Memory B cell (primary cell): ENCODE results near the gene IRF2BPL.

Experiments used
- ATAC-seq: fragments of 150-1000 bp; cut with Tn5 transposase; 2 replicates; pipeline ENCODE4 v1.10.0; 2021; ENCODE audit warnings: low read depth, mild to moderate bottlenecking, moderate library complexity
- DNase-seq, 2 donors: peaks; one replicate each; pipeline ENCODE4 v3.0.0; 2022; ENCODE audit warnings: low spot score in 2 of 2
- H3K27ac Mint-ChIP-seq: one replicate; pipeline ENCODE4 v1.8.0; 2022; ENCODE audit warnings: mild to moderate bottlenecking, moderate library complexity, mixed read lengths
- H3K27me3 Mint-ChIP-seq: one replicate; pipeline ENCODE4 v1.8.0; 2022; ENCODE audit warnings: mixed read lengths
- H3K36me3 Mint-ChIP-seq: one replicate; pipeline ENCODE4 v1.8.0; 2022; ENCODE audit warnings: mild to moderate bottlenecking, mixed read lengths
- H3K4me1 Mint-ChIP-seq: one replicate; pipeline ENCODE4 v1.8.0; 2022; ENCODE audit warnings: mixed read lengths
- H3K4me3 Mint-ChIP-seq: one replicate; pipeline ENCODE4 v1.8.0; 2022; ENCODE audit warnings: mild to moderate bottlenecking, moderate library complexity, mixed read lengths
- H3K9me3 Mint-ChIP-seq: one replicate; pipeline ENCODE4 v1.8.0; 2022; ENCODE audit warnings: mixed read lengths

Gene IRF2BPL

GRCh38 chr14:77017666-77018065 lies 10.8 kb downstream of the IRF2BPL start:
- Mint-ChIP-seq H3K27me3 (no peaks in the 10 kb centered on the region), H3K9me3 (no peaks in the 10 kb centered on the region), H3K4me3 (no peak overlapping the region), H3K27ac (no peak overlapping the region), H3K36me3 (no peaks in the 10 kb centered on the region), H3K4me1 (no peaks in the 10 kb centered on the region)
- DNase-seq (no peak), ATAC-seq (no peak)

GRCh38 chr14:77014734-77015133 lies 13.8 kb downstream of the IRF2BPL start:
- ATAC-seq (no peak), DNase-seq (no peak)
- Mint-ChIP-seq H3K9me3 (no peaks in the 10 kb centered on the region), H3K36me3 (no peaks in the 10 kb centered on the region), H3K4me1 (peaks cover 8% of the 10 kb centered on the region), H3K27me3 (peaks cover 9% of the 10 kb centered on the region), H3K27ac (no peak overlapping the region), H3K4me3 (no peak overlapping the region)

GRCh38 chr14:77014004-77014604 lies 14.4 kb downstream of the IRF2BPL start:
- Mint-ChIP-seq H3K9me3 (no peaks in the 10 kb centered on the region), H3K4me3 (no peak overlapping the region), H3K27ac (no peak overlapping the region), H3K36me3 (no peaks in the 10 kb centered on the region), H3K27me3 (peaks cover 9% of the 10 kb centered on the region), H3K4me1 (peaks cover 8% of the 10 kb centered on the region)
- ATAC-seq (no peak), DNase-seq (no peak)

GRCh38 chr14:77012193-77012765 lies 16.2 kb downstream of the IRF2BPL start:
- peaks cover 9% of the 10 kb centered on the region for H3K4me1 Mint-ChIP-seq
- ATAC-seq (no peak), DNase-seq (no peak)
- no peaks in the 10 kb centered on the region for H3K9me3 Mint-ChIP-seq
- H3K36me3 Mint-ChIP-seq = no peaks in the 10 kb centered on the region
- H3K27me3 Mint-ChIP-seq = peaks cover 9% of the 10 kb centered on the region
- H3K4me3 Mint-ChIP-seq = no peak overlapping the region
- no peak overlapping the region for H3K27ac Mint-ChIP-seq

- Mint-ChIP-seq H3K27ac (no peak overlapping the region), H3K4me3 (no peak overlapping the region), H3K9me3 (no peaks in the 10 kb centered on the region), H3K36me3 (no peaks in the 10 kb centered on the region), H3K27me3 (peaks cover 9% of the 10 kb centered on the region), H3K4me1 (peaks cover 14% of the 10 kb centered on the region)
- no peak for ATAC-seq
- DNase-seq = no peak
Measured at GRCh38 chr14:77011245-77011644, 17.3 kb downstream of the IRF2BPL start.

GRCh38 chr14:77009014-77009413 lies 19.5 kb downstream of the IRF2BPL start:
- H3K4me1 Mint-ChIP-seq = peaks cover 17% of the 10 kb centered on the region
- ATAC-seq (no peak), DNase-seq (no peak)
- no peaks in the 10 kb centered on the region for H3K9me3 Mint-ChIP-seq
- H3K27me3 Mint-ChIP-seq = peaks cover 9% of the 10 kb centered on the region
- no peaks in the 10 kb centered on the region for H3K36me3 Mint-ChIP-seq
- H3K27ac Mint-ChIP-seq = no peak overlapping the region
- H3K4me3 Mint-ChIP-seq = no peak overlapping the region

GRCh38 chr14:77008541-77008940 lies 20.0 kb downstream of the IRF2BPL start:
- DNase-seq (no peak), ATAC-seq (no peak)
- Mint-ChIP-seq H3K4me1 (peaks cover 17% of the 10 kb centered on the region), H3K27ac (no peak overlapping the region), H3K36me3 (no peaks in the 10 kb centered on the region), H3K9me3 (no peaks in the 10 kb centered on the region), H3K4me3 (no peak overlapping the region), H3K27me3 (peaks cover 9% of the 10 kb centered on the region)

GRCh38 chr14:77007975-77008421 lies 20.5 kb downstream of the IRF2BPL start:
- peaks cover 17% of the 10 kb centered on the region for H3K4me1 Mint-ChIP-seq
- ATAC-seq (no peak), DNase-seq (no peak)
- no peak overlapping the region for H3K27ac Mint-ChIP-seq
- no peak overlapping the region for H3K4me3 Mint-ChIP-seq
- peaks cover 9% of the 10 kb centered on the region for H3K27me3 Mint-ChIP-seq
- no peaks in the 10 kb centered on the region for H3K9me3 Mint-ChIP-seq
- H3K36me3 Mint-ChIP-seq = no peaks in the 10 kb centered on the region

- no peaks in the 10 kb centered on the region for H3K9me3 Mint-ChIP-seq
- no peaks in the 10 kb centered on the region for H3K36me3 Mint-ChIP-seq
- DNase-seq (no peak), ATAC-seq (no peak)
- peaks cover 9% of the 10 kb centered on the region for H3K27me3 Mint-ChIP-seq
- H3K4me3 Mint-ChIP-seq = no peak overlapping the region
- H3K27ac Mint-ChIP-seq = no peak overlapping the region
- peaks cover 17% of the 10 kb centered on the region for H3K4me1 Mint-ChIP-seq
Measured at GRCh38 chr14:77007183-77007974, 21.1 kb downstream of the IRF2BPL start.

GRCh38 chr14:77006132-77006531 lies 22.4 kb downstream of the IRF2BPL start:
- Mint-ChIP-seq H3K4me3 (no peak overlapping the region), H3K36me3 (no peaks in the 10 kb centered on the region), H3K4me1 (peaks cover 9% of the 10 kb centered on the region), H3K27ac (no peak overlapping the region), H3K9me3 (no peaks in the 10 kb centered on the region), H3K27me3 (no peaks in the 10 kb centered on the region)
- ATAC-seq (no peak), DNase-seq (no peak)

GRCh38 chr14:77005559-77005958 lies 22.9 kb downstream of the IRF2BPL start:
- DNase-seq = no peak
- H3K4me3 Mint-ChIP-seq = no peak overlapping the region
- peaks cover 14% of the 10 kb centered on the region for H3K4me1 Mint-ChIP-seq
- H3K9me3 Mint-ChIP-seq = no peaks in the 10 kb centered on the region
- H3K36me3 Mint-ChIP-seq = no peaks in the 10 kb centered on the region
- H3K27me3 Mint-ChIP-seq = peaks cover 2% of the 10 kb centered on the region
- H3K27ac Mint-ChIP-seq = no peak overlapping the region
- ATAC-seq = no peak

GRCh38 chr14:77004711-77005460 lies 23.6 kb downstream of the IRF2BPL start:
- Mint-ChIP-seq H3K4me3 (no peak overlapping the region), H3K27me3 (peaks cover 2% of the 10 kb centered on the region), H3K36me3 (no peaks in the 10 kb centered on the region), H3K27ac (no peak overlapping the region), H3K4me1 (peaks cover 18% of the 10 kb centered on the region), H3K9me3 (no peaks in the 10 kb centered on the region)
- ATAC-seq (no peak), DNase-seq (no peak)

GRCh38 chr14:77003960-77004710 lies 24.4 kb downstream of the IRF2BPL start:
- Mint-ChIP-seq H3K4me3 (no peak overlapping the region), H3K27ac (no peak overlapping the region), H3K4me1 (peaks cover 19% of the 10 kb centered on the region), H3K27me3 (peaks cover 2% of the 10 kb centered on the region), H3K9me3 (no peaks in the 10 kb centered on the region), H3K36me3 (no peaks in the 10 kb centered on the region)
- DNase-seq (no peak), ATAC-seq (no peak)
